Activated naive CD4-positive, alpha-beta T cell treated with anti-CD3 and anti-CD28 coated beads, Interleukin-2, amount 50 U/mL, for 24 hours (primary cell): Measurements from ENCODE around the gene ABCA13.

ENCODE experiments used
- H3K27ac Mint-ChIP-seq: one replicate; pipeline ENCODE4 v1.8.0; 2021; ENCODE audit warnings: mild to moderate bottlenecking, mixed read lengths
- H3K27me3 Mint-ChIP-seq: one replicate; pipeline ENCODE4 v1.8.0; 2021; ENCODE audit warnings: mixed read lengths
- H3K36me3 Mint-ChIP-seq: one replicate; pipeline ENCODE4 v1.8.0; 2021; ENCODE audit warnings: mixed read lengths
- H3K4me1 Mint-ChIP-seq: one replicate; pipeline ENCODE4 v1.8.0; 2021; ENCODE audit warnings: mixed read lengths
- H3K4me3 Mint-ChIP-seq: one replicate; pipeline ENCODE4 v1.8.0; 2021; ENCODE audit warnings: mild to moderate bottlenecking, mixed read lengths
- H3K9me3 Mint-ChIP-seq: one replicate; pipeline ENCODE4 v1.8.0; 2021; ENCODE audit warnings: mixed read lengths

Gene ABCA13

GRCh38 chr7:48295296-48295971 is 124.2 kb downstream of the ABCA13 start:
- Mint-ChIP-seq H3K4me1 (no peaks in the 10 kb centered on the region), H3K27me3 (peaks cover 2% of the 10 kb centered on the region), H3K4me3 (no peak overlapping the region), H3K27ac (no peak overlapping the region), H3K9me3 (no peaks in the 10 kb centered on the region), H3K36me3 (no peaks in the 10 kb centered on the region)

GRCh38 chr7:48296966-48297365 is 125.7 kb downstream of the ABCA13 start:
- no peaks in the 10 kb centered on the region for H3K9me3 Mint-ChIP-seq
- peaks cover 2% of the 10 kb centered on the region for H3K27me3 Mint-ChIP-seq
- H3K4me1 Mint-ChIP-seq = no peaks in the 10 kb centered on the region
- H3K4me3 Mint-ChIP-seq = no peak overlapping the region
- no peak overlapping the region for H3K27ac Mint-ChIP-seq
- H3K36me3 Mint-ChIP-seq = no peaks in the 10 kb centered on the region

DNA sequence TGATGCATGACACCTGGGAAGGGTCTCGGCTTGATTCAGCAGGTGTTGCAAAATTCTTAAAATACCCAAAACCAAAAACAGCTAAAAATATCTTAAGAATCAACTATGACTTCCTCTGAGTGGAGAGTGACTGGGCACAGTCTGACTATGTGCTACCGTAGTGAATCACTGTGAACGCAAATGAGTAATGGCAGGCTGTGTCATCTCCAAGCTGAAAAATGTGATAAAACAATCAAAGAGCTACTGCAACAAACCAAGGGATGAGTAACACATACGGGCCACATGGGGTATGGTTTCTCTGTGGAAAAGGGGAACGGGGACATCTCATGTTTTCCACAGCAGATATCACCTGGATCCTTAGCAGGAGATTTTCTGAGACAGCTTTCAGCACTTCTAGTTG is 127.5 kb downstream of the ABCA13 start:
- Mint-ChIP-seq H3K27me3 (peaks cover 2% of the 10 kb centered on the region), H3K4me1 (no peaks in the 10 kb centered on the region), H3K4me3 (no peak overlapping the region), H3K27ac (peak overlapping the region; percentile 47), H3K9me3 (no peaks in the 10 kb centered on the region), H3K36me3 (no peaks in the 10 kb centered on the region)

DNA sequence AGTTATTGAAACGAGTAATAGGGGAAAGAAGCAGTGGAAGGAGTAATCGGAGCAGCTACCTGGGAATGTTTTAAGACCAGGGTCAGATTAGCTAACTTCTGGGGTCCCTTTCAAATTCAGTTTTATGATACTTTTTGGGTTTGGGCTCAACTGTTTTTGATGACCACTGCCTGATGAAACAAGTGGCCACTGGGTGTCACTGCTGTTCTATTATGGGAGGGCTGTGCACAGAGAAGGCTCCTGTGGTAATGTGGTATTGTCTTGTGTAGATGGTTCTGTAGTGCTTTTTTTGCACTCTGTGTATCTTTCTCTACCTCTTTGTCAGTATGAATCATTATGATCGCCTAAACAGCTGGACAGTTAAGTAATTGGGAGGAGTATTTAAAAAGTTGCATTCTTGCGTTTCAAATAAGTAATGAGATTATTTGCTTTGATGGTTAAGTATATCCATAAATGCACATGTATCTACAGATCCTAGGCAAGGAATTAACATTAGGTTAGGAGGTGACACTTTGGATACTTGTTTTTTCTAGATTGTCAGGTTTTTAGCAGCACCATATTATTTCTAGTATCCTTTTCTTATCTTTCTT is 128.4 kb downstream of the ABCA13 start:
- no peak overlapping the region for H3K4me3 Mint-ChIP-seq
- H3K27me3 Mint-ChIP-seq = peaks cover 2% of the 10 kb centered on the region
- H3K9me3 Mint-ChIP-seq = no peaks in the 10 kb centered on the region
- H3K27ac Mint-ChIP-seq = no peak overlapping the region
- no peaks in the 10 kb centered on the region for H3K36me3 Mint-ChIP-seq
- no peaks in the 10 kb centered on the region for H3K4me1 Mint-ChIP-seq

DNA sequence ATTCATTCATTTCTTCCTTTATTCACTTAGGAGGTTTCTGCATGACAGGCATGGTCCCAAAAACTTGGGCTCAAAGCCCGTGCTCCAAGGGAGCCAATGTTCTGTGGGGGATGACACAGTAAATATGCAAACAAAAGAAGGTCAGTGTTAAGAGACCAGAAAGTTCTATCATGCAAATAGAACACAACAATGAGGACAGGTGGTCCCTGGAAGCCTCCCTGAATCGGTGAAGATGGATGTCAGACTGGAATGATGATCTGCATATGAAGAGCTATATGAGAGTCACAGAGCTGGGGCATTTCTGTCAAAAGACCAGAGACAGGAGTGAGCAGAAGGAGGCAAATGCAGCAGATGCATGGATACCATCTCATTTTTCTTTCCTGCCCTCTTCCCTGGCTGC is 129.0 kb downstream of the ABCA13 start:
- H3K27ac Mint-ChIP-seq = no peak overlapping the region
- no peaks in the 10 kb centered on the region for H3K36me3 Mint-ChIP-seq
- H3K27me3 Mint-ChIP-seq = peaks cover 5% of the 10 kb centered on the region
- no peak overlapping the region for H3K4me3 Mint-ChIP-seq
- no peaks in the 10 kb centered on the region for H3K4me1 Mint-ChIP-seq
- no peaks in the 10 kb centered on the region for H3K9me3 Mint-ChIP-seq

DNA sequence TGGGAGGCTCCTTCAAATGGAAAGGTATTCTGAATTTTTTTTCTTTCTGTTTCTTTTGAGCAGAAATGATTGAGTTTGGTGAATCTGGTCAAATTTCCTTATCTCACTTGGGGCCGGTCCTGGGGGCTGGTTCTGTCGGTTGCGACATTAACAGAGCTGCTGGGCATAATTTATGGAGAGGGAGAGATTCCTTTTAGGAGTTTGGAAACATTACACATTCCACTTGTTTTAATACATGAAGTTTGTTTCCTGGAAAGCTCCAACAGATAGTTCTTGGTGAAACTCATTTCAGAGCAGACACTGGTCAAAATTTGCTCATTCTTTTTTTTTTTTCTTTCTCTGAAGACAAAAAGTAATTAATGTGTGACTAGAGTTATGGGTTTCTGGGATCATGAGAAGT is 129.9 kb downstream of the ABCA13 start:
- Mint-ChIP-seq H3K9me3 (no peaks in the 10 kb centered on the region), H3K27me3 (peaks cover 7% of the 10 kb centered on the region), H3K27ac (no peak overlapping the region), H3K4me1 (no peaks in the 10 kb centered on the region), H3K36me3 (no peaks in the 10 kb centered on the region), H3K4me3 (no peak overlapping the region)

DNA sequence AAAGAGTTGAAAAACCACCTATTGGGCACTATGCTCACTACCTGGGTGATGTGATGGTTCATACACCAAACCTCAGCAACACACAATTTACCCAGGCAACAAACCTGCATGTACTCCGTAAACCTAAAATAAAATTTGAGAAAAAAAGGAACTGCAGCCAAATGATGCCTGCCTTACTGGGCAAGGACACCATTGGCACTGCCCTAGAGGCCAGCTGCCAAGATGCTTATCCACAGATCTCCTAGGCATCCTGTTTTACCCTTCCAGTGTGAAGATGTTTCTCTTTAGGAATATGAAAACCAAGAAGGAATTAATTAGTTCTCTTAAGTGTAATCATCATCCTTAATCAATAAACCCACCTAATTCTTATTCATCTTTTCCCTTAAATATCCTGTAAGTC is 133.4 kb downstream of the ABCA13 start:
- no peak overlapping the region for H3K4me3 Mint-ChIP-seq
- no peaks in the 10 kb centered on the region for H3K4me1 Mint-ChIP-seq
- peaks cover 7% of the 10 kb centered on the region for H3K27me3 Mint-ChIP-seq
- no peaks in the 10 kb centered on the region for H3K9me3 Mint-ChIP-seq
- H3K36me3 Mint-ChIP-seq = no peaks in the 10 kb centered on the region
- H3K27ac Mint-ChIP-seq = no peak overlapping the region

GRCh38 chr7:48305661-48306060 is 134.4 kb downstream of the ABCA13 start:
- Mint-ChIP-seq H3K4me1 (no peaks in the 10 kb centered on the region), H3K9me3 (no peaks in the 10 kb centered on the region), H3K27ac (no peak overlapping the region), H3K36me3 (no peaks in the 10 kb centered on the region), H3K4me3 (no peak overlapping the region), H3K27me3 (peaks cover 7% of the 10 kb centered on the region)

DNA sequence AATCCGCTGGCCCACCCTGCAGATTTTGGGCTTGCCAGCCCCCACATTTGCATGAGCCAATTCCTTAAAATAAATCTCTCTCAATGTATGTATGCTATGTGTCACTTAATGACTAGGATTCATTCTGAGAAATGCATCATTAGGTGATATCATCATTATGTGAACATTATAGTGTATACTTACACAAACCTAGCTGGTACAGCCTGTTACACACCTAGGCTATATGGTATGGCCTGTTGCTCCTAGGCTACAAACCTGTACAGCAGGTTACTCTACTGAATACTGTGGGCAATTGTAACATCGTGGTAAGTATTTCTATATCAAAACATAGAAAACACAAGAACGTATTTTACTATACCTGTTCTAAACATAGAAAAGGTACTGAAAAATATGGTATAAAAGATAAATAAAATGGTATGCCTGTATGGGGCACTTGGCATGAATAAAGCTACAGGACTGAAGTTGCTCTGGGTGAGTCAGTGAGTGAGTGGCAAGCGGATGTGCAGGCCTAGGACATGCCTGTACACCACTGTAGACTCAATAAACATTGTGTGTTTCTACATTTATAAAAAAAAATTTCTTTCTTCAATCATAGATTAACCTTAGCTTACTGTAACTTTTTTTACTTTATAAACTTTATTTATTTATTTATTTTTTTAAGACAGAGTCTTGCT is 135.9 kb downstream of the ABCA13 start:
- H3K36me3 Mint-ChIP-seq = no peaks in the 10 kb centered on the region
- H3K4me1 Mint-ChIP-seq = no peaks in the 10 kb centered on the region
- no peak overlapping the region for H3K27ac Mint-ChIP-seq
- H3K4me3 Mint-ChIP-seq = no peak overlapping the region
- peaks cover 7% of the 10 kb centered on the region for H3K27me3 Mint-ChIP-seq
- no peaks in the 10 kb centered on the region for H3K9me3 Mint-ChIP-seq

GRCh38 chr7:48309720-48310119 is 138.5 kb downstream of the ABCA13 start:
- Mint-ChIP-seq H3K9me3 (no peaks in the 10 kb centered on the region), H3K27ac (no peak overlapping the region), H3K27me3 (peaks cover 7% of the 10 kb centered on the region), H3K4me1 (no peaks in the 10 kb centered on the region), H3K36me3 (no peaks in the 10 kb centered on the region), H3K4me3 (no peak overlapping the region)

DNA sequence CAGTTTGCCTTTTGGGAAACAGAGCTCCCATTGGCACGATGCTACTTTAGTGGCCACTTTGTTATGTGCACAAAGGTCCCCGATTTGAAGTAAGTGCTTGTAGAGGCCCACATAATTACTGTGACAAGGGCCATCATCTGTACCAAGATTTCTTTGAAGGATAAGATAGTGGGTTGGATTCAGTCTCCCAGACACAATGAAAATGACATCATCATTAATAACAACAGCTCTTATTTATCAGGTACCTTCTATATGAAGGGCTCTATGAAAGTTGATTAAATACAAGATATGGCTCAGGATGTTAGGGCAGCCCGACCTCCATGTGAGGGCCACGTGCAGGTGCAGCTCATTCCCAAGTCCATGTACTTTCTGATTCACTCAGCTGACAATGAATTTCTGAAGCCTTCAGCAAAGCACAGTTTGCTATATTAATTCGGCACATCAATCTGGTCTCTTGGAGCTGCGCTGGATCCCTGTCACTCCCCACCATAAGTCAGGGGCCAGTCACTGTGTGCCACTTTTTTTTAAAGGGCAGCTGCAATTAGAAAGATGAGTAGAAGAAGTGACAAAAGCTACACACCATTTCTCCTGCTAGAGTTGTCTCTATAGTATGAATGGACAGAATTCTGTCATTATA is 140.3 kb downstream of the ABCA13 start:
- H3K4me3 Mint-ChIP-seq = no peak overlapping the region
- H3K36me3 Mint-ChIP-seq = no peaks in the 10 kb centered on the region
- no peak overlapping the region for H3K27ac Mint-ChIP-seq
- H3K4me1 Mint-ChIP-seq = no peaks in the 10 kb centered on the region
- no peaks in the 10 kb centered on the region for H3K9me3 Mint-ChIP-seq
- H3K27me3 Mint-ChIP-seq = no peaks in the 10 kb centered on the region

DNA sequence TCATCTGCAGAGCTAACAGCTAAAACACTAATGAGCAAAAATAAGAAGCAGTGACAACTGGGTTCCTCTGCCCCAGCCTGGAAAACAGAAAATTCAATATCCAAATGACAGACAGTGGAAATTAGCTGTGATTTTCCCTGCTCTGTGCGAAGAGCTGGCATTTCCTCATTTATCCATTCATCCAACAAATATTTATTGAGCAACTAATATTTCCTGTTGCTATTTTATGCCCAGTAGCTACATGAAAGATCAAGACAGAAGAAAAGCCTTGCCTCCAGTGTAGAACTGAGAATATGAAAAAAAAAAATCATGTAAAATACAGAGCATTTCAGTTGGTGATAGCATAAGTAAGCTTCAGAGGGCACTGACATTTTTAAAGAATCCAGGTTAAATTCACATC is 140.9 kb downstream of the ABCA13 start:
- no peaks in the 10 kb centered on the region for H3K36me3 Mint-ChIP-seq

DNA sequence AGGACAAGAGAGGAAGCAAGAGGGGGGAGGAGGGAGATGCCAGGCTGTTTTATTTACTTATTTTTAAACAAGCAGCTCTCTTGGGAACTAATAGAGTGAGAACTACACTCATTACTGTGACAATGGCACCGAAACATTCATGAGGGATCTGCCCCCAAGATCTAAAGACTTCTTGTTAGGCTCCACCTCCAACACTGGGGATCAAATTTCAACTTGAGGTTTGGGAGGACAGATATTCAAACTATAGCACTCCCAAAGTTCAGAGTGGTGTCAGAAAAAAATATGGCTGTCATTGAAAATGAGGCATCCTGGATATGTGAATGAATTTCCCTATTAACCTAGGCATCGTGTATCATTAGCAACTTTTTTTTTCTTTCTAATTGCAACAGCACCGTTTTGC is 145.5 kb downstream of the ABCA13 start:
- peaks cover 1% of the 10 kb centered on the region for H3K27me3 Mint-ChIP-seq
- no peaks in the 10 kb centered on the region for H3K9me3 Mint-ChIP-seq
- H3K4me1 Mint-ChIP-seq = no peaks in the 10 kb centered on the region
- H3K27ac Mint-ChIP-seq = no peak overlapping the region
- no peaks in the 10 kb centered on the region for H3K36me3 Mint-ChIP-seq
- H3K4me3 Mint-ChIP-seq = no peak overlapping the region

More for the DNA sequence above, 140.9 kb downstream of the ABCA13 start:
- no peak overlapping the region for H3K27ac Mint-ChIP-seq
- H3K4me1 Mint-ChIP-seq = no peaks in the 10 kb centered on the region
- no peak overlapping the region for H3K4me3 Mint-ChIP-seq
- no peaks in the 10 kb centered on the region for H3K9me3 Mint-ChIP-seq
- no peaks in the 10 kb centered on the region for H3K27me3 Mint-ChIP-seq

DNA sequence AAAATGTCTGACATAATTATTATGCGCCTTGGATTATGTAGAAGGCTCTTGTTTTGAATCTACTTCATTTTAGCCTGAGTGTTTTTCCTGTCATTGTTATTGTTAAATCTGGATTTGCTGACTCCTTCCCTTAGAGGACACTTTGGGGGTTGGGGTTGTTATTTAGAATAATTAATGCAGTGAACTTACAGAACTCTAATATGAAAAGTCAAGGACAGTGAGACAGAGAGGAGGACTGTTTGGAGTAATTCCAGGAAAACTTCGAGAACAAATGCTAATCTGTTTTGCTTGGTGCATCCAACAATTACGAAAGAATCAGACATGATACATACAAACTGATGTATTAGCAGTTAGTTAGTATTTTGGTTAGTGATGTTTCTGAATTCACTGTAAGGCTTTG is 146.1 kb downstream of the ABCA13 start:
- H3K36me3 Mint-ChIP-seq = no peaks in the 10 kb centered on the region
- no peak overlapping the region for H3K27ac Mint-ChIP-seq
- no peaks in the 10 kb centered on the region for H3K9me3 Mint-ChIP-seq
- H3K27me3 Mint-ChIP-seq = peaks cover 1% of the 10 kb centered on the region
- no peak overlapping the region for H3K4me3 Mint-ChIP-seq
- no peaks in the 10 kb centered on the region for H3K4me1 Mint-ChIP-seq

DNA sequence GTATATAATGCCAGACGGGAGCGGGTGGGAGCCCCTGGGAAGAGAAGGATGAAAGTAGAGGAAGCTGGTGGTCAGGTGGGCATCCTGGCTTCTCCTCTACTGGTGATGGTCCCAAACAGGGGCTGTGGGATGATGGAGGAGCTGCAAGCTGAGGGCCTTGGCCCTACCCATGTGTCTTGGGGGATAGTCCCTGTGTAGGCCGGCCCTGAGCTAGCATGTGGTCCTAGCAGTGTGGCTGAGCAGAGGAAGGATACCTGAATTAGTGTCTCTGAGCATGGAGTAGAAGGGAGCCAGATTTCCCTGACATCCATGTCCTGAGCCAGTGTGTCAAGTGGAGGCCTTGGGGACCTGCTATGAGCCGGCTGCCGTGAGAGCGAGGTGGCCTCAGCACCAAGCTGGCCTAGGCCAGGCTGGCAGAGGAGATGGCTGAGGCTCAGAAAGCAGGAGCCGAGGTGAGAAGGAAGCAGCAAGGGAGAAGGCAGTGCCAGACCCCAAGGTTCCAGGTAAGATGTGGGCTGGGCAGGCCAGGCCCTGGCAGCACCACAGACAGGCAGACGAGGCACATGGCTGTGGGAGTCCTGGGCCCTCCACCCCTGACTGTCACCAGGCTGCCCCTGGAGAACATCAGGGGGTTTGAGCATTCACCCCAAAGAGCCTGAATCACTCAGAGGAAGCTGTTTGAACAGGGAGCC is 150.2 kb downstream of the ABCA13 start:
- H3K27ac Mint-ChIP-seq = no peak overlapping the region
- H3K27me3 Mint-ChIP-seq = peaks cover 1% of the 10 kb centered on the region
- no peaks in the 10 kb centered on the region for H3K4me1 Mint-ChIP-seq
- H3K36me3 Mint-ChIP-seq = no peaks in the 10 kb centered on the region
- peaks cover 4% of the 10 kb centered on the region for H3K9me3 Mint-ChIP-seq
- no peak overlapping the region for H3K4me3 Mint-ChIP-seq
